Astrocyte of the cerebellum (primary cell): ENCODE data around the gene TTLL6.
"Not testable (repeated sequence)": the region's sequence is repeated elsewhere in the genome, so short reads cannot be mapped to it uniquely, and the experiment has no call there.

Experiments used
- DNase-seq: peaks from one replicate; pipeline ENCODE4 v3.0.0-alpha.2; 2011; ENCODE audit warnings: low read depth
- H3K4me3 ChIP-seq: 2 replicates; pipeline ENCODE4 v1.5.1; 2011; ENCODE audit warnings: mild to moderate bottlenecking, low read depth, low read length, moderate library complexity
- CTCF ChIP-seq: IDR thresholded peaks from 2 replicates; pipeline ENCODE4 v1.5.1; 2012; ENCODE audit warnings: low read length, low read depth, moderate library complexity, mild to moderate bottlenecking; ENCODE audit errors: missing control alignments
- in situ Hi-C: cut with HindIII; loops from 2 replicates; pipeline ENCODE4 v1.10.0; 2017; ENCODE audit warnings: low sequenced_read_pairs

The TTLL6 gene

GRCh38 chr17:48799069-48799723 is 17.8 kb downstream of the TTLL6 start:
- no peak for DNase-seq
- no peak overlapping the region for H3K4me3 ChIP-seq
- no peak for TF ChIP-seq CTCF
- in situ Hi-C loops = no loop called here

GRCh38 chr17:48796163-48796522 is 20.9 kb downstream of the TTLL6 start:
- H3K4me3 ChIP-seq, in situ Hi-C loops, DNase-seq: not testable (repeated sequence)

- in situ Hi-C loops = no loop called here
- TF ChIP-seq CTCF = no peak
- DNase-seq = peak; percentile 18
- no peak overlapping the region for H3K4me3 ChIP-seq
Observed at GRCh38 chr17:48795444-48796162, 21.4 kb downstream of the TTLL6 start.

- no peak for DNase-seq
- in situ Hi-C loops = loop anchor here (5.0 kb wide), 1 partner anchor 40 kb away; no protein-coding TSS in a partner anchor
- no peak for TF ChIP-seq CTCF
- no peak overlapping the region for H3K4me3 ChIP-seq
Observed at GRCh38 chr17:48792033-48792798, 24.8 kb downstream of the TTLL6 start.

GRCh38 chr17:48791128-48792032 is 25.6 kb downstream of the TTLL6 start:
- peak; percentile 64 for DNase-seq
- TF ChIP-seq CTCF = peak; percentile 86
- H3K4me3 ChIP-seq = no peak overlapping the region
- in situ Hi-C loops = loop anchor here (5.0 kb wide), 1 partner anchor 39 kb away; no protein-coding TSS in a partner anchor

GRCh38 chr17:48790607-48791127 is 26.4 kb downstream of the TTLL6 start:
- no peak for DNase-seq
- in situ Hi-C loops = loop anchor here (5.0 kb wide), 1 partner anchor 38 kb away; no protein-coding TSS in a partner anchor
- TF ChIP-seq CTCF = no peak
- H3K4me3 ChIP-seq = no peak overlapping the region
